Thyroid gland (tissue), 4 donors: Measurements from ENCODE around the gene PPP2R2B.

Source experiments
- CTCF ChIP-seq, 6 experiments: fragments of 200-600 bp in 3 of 6; fragments of 450-650 bp in 3 of 6; sonication (generic) in 3 of 6; IDR thresholded peaks; one replicate each; pipeline ENCODE4 v1.5.1; 2016 to 2019; ENCODE audit warnings: antibody characterized with exemption in 6 of 6, mild to moderate bottlenecking in 2 of 6, inconsistent platforms in 1 of 6, moderate library complexity in 1 of 6
- POLR2A ChIP-seq, 2 donors: fragments of 450-650 bp; IDR thresholded peaks; one replicate each; pipeline ENCODE4 v1.6.1; 2017; ENCODE audit warnings: antibody characterized with exemption in 2 of 2, mild to moderate bottlenecking in 2 of 2, moderate library complexity in 1 of 2

GRCh38 chr5:146799671-146800070 is 78.9 kb downstream of the PPP2R2B start:
- no peak for TF ChIP-seq POLR2A (IDR thresholded peaks at IDR 0.05)
- no peak for TF ChIP-seq CTCF (IDR thresholded peaks at IDR 0.05)
